ENCODE measurements around the gene LSP1.

GRCh38 chr11:1877211-1878136, 24.6 kb downstream of the LSP1 start:
- TF ChIP-seq POLR2A (IDR thresholded peaks at IDR 0.05; ENCODE audit: low read depth), result no peak
- no peak for TF ChIP-seq CTCF (IDR thresholded peaks at IDR 0.05)
